ENCODE measurements around the gene SCYGR7. TPM values are rescaled to one million over a fixed set of nuclear protein-coding genes. Genes with fewer than 3 reads are reported as not detected.

SCYGR7 gene
- total RNA-seq, 3 donors from 2014 or later (not counting 1 experiment from before 2014, with no cell fraction given): not detected

DNA sequence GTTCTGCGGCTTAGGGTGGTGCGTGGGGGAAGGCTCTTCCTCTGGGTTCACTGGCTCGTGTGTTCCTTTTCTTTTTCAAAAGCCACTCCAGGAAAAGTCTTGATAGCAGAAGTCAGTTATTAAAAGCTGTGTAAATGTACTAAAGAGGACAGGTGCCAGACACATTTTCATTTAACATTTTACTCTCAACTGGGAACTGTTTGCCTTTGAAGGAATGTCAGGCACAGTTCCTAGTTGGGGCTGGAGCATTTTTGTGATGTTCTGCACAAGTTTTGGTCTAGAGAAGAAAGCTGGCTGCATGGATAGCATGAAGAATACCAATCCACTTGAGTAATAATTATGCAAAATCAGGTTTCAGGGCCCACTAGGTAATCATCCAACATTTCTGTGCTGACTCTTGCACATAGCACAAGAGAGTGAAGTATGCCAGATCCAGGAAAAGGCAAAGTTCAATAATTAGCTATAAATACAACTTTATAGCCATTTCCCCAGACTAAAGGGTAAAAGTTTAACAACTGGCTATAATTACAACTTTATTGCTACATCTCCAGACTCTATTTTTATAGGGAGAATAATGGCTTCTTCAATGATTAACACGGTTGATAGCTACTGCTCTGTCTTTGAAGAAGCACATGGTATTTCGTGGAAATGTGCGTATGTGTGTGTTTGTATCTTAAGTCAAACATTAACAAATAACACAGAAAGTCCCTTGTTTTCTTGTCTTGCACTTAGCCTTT, 33.8 kb downstream of the SCYGR7 start:
- peaks cover 0 to 4% of the 10 kb centered on the region in 2 donors for H3K4me1 Mint-ChIP-seq
- WGBS (ENCODE audit: insufficient coverage): 92% methylated on average over 5 of the region's 6 CpGs
- no peak for TF ChIP-seq CTCF (IDR thresholded peaks at IDR 0.05)

GRCh38 chr2:227765788-227766372, 37.7 kb downstream of the SCYGR7 start:
- TF ChIP-seq CTCF (IDR thresholded peaks at IDR 0.05): no peak
- Histone ChIP-seq H3K4me3 (ENCODE audit: low read length) (no peak overlapping the region), H3K9me3 (ENCODE audit: control insufficient read depth, insufficient read depth, low read length) (no peaks in the 10 kb centered on the region), H3K27ac (ENCODE audit: low read length) (no peak overlapping the region), H3K27me3 (ENCODE audit: control insufficient read depth, insufficient read depth, low read length) (no peaks in the 10 kb centered on the region), H3K4me1 (ENCODE audit: control insufficient read depth, insufficient read depth, low read length) (no peaks in the 10 kb centered on the region), H3K36me3 (ENCODE audit: control insufficient read depth, insufficient read depth, low read length) (no peaks in the 10 kb centered on the region)
- Mint-ChIP-seq H3K27me3 (ENCODE audit: low read depth in 2 of 2) (peaks cover 0 to 2% of the 10 kb centered on the region in 2 donors), H3K4me1 (peaks cover 0 to 9% of the 10 kb centered on the region in 2 donors), H3K36me3 (no peaks in the 10 kb centered on the region), H3K27ac (no peak overlapping the region), H3K4me3 (no peak overlapping the region), H3K9me3 (no peaks in the 10 kb centered on the region)
- DNase-seq: no peak
- intact Hi-C loops (cut with micrococcal nuclease): loop anchor here (2.0 to 10.0 kb wide), 2 partner anchors 401 to 635 kb away; no protein-coding TSS in a partner anchor
- WGBS (ENCODE audit: insufficient coverage): 77% methylated on average over 4 of the region's 4 CpGs
- ATAC-seq: no peak

More for the DNA sequence above, 33.8 kb downstream of the SCYGR7 start:
- ATAC-seq: no peak
- no peaks in the 10 kb centered on the region for H3K27me3 ChIP-seq (ENCODE audit: control insufficient read depth, insufficient read depth, low read length)
- no peak overlapping the region for H3K4me3 Mint-ChIP-seq
- no peaks in the 10 kb centered on the region for H3K9me3 Mint-ChIP-seq
- H3K9me3 ChIP-seq (ENCODE audit: control insufficient read depth, insufficient read depth, low read length): no peaks in the 10 kb centered on the region
- intact Hi-C loops (cut with micrococcal nuclease): loop anchor here (10.0 kb wide), 1 partner anchor 397 kb away; no protein-coding TSS in a partner anchor
- peaks cover 0 to 2% of the 10 kb centered on the region in 2 donors for H3K27me3 Mint-ChIP-seq (ENCODE audit: low read depth in 2 of 2)
- H3K4me3 ChIP-seq (ENCODE audit: low read length): no peak overlapping the region
- H3K27ac ChIP-seq (ENCODE audit: low read length): no peak overlapping the region
- no peaks in the 10 kb centered on the region for H3K36me3 ChIP-seq (ENCODE audit: control insufficient read depth, insufficient read depth, low read length)
- DNase-seq: no peak
- no peaks in the 10 kb centered on the region for H3K36me3 Mint-ChIP-seq
- no peak overlapping the region for H3K27ac Mint-ChIP-seq
- no peaks in the 10 kb centered on the region for H3K4me1 ChIP-seq (ENCODE audit: control insufficient read depth, insufficient read depth, low read length)

DNA sequence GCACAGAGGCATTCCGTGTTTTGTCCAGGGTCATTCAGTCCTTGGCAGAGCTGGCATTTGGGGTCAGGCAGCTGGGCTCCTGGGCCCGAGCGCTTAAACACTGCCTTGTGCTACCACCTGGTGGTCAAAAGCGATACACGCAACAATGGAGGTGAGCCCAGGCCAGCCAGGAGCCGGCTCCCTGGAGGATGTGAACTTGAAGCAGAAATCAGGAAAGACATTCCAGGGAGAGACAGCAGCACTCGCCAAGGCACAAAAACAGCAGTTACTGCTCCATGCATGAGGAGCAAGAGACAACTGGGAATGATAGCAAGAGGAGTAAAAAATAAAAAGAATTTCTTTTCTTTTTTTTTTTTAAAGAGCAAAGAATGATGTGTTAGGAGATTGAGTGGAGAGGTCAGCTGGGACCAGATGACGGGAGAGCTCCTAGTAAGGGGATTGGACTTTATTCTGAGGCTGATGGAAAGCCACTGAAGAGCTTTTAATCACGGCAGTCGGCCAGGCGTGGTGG, 38.3 kb downstream of the SCYGR7 start:
- DNase-seq: peak; percentile 21 to 74
- ATAC-seq: peak; percentile 38 to 78 (median 65)
- Histone ChIP-seq H3K4me1 (ENCODE audit: control insufficient read depth, insufficient read depth, low read length) (no peaks in the 10 kb centered on the region), H3K9me3 (ENCODE audit: control insufficient read depth, insufficient read depth, low read length) (no peaks in the 10 kb centered on the region), H3K36me3 (ENCODE audit: control insufficient read depth, insufficient read depth, low read length) (no peaks in the 10 kb centered on the region), H3K4me3 (ENCODE audit: low read length) (no peak overlapping the region), H3K27me3 (ENCODE audit: control insufficient read depth, insufficient read depth, low read length) (no peaks in the 10 kb centered on the region), H3K27ac (ENCODE audit: low read length) (no peak overlapping the region)
- Mint-ChIP-seq H3K9me3 (no peaks in the 10 kb centered on the region), H3K27ac (no peak overlapping the region), H3K27me3 (ENCODE audit: low read depth in 2 of 2) (peaks cover 0 to 2% of the 10 kb centered on the region in 2 donors), H3K4me1 (peaks cover 0 to 9% of the 10 kb centered on the region in 2 donors), H3K4me3 (no peak overlapping the region), H3K36me3 (no peaks in the 10 kb centered on the region)
- intact Hi-C loops (cut with micrococcal nuclease): loop anchor here (2.0 to 10.0 kb wide), 2 partner anchors 402 to 636 kb away; no protein-coding TSS in a partner anchor
- TF ChIP-seq CTCF (IDR thresholded peaks at IDR 0.05): peak; percentile 44
- whole genome bisulfite sequencing (ENCODE audit: insufficient coverage): 31% methylated on average over 11 of the region's 11 CpGs
